ENCODE results near the gene PDE4D. TPM values are rescaled to one million over a fixed set of nuclear protein-coding genes. Genes with fewer than 3 reads are reported as not detected.

PDE4D gene
- total RNA-seq, 1 donor from 2014 or later, result 34.5 TPM

GRCh38 chr5:59367791-59368394 lies 525.6 kb downstream of the PDE4D start:
- H3K27ac ChIP-seq (replicated peaks), result no peak overlapping the region
- intact Hi-C loops (cut with micrococcal nuclease), result loop anchor here (5.0 to 10.0 kb wide), 2 partner anchors 143 to 181 kb away; no protein-coding TSS in a partner anchor
- H3K4me3 ChIP-seq, result no peak overlapping the region
- DNase-seq, result peak; percentile 26
- peaks cover under 1% of the 10 kb centered on the region for H3K9me3 ChIP-seq (replicated peaks)
- H3K4me1 ChIP-seq, result peaks cover 9% of the 10 kb centered on the region
- TF ChIP-seq, protein P1, sequence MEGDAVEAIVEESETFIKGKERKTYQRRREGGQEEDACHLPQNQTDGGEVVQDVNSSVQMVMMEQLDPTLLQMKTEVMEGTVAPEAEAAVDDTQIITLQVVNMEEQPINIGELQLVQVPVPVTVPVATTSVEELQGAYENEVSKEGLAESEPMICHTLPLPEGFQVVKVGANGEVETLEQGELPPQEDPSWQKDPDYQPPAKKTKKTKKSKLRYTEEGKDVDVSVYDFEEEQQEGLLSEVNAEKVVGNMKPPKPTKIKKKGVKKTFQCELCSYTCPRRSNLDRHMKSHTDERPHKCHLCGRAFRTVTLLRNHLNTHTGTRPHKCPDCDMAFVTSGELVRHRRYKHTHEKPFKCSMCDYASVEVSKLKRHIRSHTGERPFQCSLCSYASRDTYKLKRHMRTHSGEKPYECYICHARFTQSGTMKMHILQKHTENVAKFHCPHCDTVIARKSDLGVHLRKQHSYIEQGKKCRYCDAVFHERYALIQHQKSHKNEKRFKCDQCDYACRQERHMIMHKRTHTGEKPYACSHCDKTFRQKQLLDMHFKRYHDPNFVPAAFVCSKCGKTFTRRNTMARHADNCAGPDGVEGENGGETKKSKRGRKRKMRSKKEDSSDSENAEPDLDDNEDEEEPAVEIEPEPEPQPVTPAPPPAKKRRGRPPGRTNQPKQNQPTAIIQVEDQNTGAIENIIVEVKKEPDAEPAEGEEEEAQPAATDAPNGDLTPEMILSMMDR (IDR thresholded peaks at IDR 0.05; ENCODE audit: borderline replicate concordance), result peak; percentile 86
- H3K36me3 ChIP-seq, result no peaks in the 10 kb centered on the region
- no peaks in the 10 kb centered on the region for H3K27me3 ChIP-seq (ENCODE audit: low read depth)

DNA sequence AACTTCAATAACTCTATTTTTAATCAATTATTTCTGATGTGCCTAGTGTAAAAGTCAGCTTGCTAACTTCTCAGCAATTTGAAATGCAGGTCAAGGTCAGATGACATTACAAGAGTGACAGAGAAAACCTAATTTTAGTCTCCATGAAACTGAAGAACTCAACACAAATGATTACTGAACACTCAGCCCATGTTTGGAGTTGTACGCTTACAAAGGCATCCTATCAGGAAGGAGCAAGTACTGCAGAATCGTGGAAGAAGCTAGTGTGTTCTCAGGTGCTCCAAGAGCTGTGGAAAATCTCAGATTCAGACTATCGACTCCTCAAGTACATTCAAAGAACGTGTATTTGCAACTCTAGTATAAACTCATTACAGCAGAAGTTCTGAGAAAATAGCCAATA lies 526.7 kb downstream of the PDE4D start:
- Histone ChIP-seq H3K9me3 (replicated peaks) (no peaks in the 10 kb centered on the region), H3K36me3 (no peaks in the 10 kb centered on the region), H3K4me3 (no peak overlapping the region), H3K27me3 (ENCODE audit: low read depth) (no peaks in the 10 kb centered on the region), H3K27ac (replicated peaks) (no peak overlapping the region), H3K4me1 (peaks cover 9% of the 10 kb centered on the region)
- DNase-seq, result no peak
- TF ChIP-seq, protein P1 (IDR thresholded peaks at IDR 0.05; ENCODE audit: borderline replicate concordance), result no peak
- intact Hi-C loops (cut with micrococcal nuclease), result loop anchor here (5.0 to 10.0 kb wide), 2 partner anchors 142 to 179 kb away; no protein-coding TSS in a partner anchor

DNA sequence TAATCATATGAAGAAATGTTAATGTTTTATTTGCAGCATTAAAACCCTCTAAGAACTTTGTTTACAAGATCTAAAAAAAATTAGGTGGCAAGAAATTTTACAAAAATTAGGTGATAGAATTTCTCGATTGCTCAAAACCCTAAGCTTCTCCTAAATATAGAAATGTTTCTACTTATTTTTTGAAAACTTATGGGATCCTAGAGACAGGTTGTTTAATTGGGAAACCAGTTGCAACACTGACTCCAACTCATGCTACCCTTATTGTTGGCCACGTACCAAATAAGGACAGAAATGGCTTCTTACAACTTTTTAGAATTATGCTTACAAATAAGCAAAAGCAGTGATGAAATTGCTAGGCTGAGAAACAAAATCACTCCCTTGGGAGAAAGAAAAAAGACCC lies 531.1 kb downstream of the PDE4D start:
- Histone ChIP-seq H3K4me1 (peaks cover 21% of the 10 kb centered on the region), H3K27ac (replicated peaks) (no peak overlapping the region), H3K27me3 (ENCODE audit: low read depth) (no peaks in the 10 kb centered on the region), H3K9me3 (replicated peaks) (no peaks in the 10 kb centered on the region), H3K4me3 (no peak overlapping the region), H3K36me3 (no peaks in the 10 kb centered on the region)
- DNase-seq, result no peak
- TF ChIP-seq, protein P1 (IDR thresholded peaks at IDR 0.05; ENCODE audit: borderline replicate concordance), result no peak
- intact Hi-C loops (cut with micrococcal nuclease), result loop anchor here (10.0 kb wide), 1 partner anchor 138 kb away; no protein-coding TSS in a partner anchor

DNA sequence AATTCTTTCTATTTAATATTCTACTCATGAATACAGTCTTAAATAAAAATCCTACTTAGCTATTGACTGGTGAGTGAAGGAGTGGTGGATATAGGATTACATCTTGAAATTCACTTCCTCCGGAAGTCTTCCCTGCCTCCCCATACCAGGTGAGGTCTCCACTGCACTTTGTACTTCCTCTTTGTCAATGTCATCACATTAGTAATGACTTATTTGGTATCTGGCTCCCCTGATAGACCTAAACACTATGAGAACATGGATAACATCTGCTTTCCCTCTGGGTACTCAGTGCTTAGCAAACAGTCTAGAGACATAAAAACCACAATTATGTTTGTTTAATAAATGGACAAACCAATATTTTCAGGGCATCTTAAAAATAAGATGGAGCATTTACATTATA lies 532.1 kb downstream of the PDE4D start:
- DNase-seq, result no peak
- H3K27me3 ChIP-seq (ENCODE audit: low read depth), result no peaks in the 10 kb centered on the region
- H3K4me1 ChIP-seq, result peaks cover 29% of the 10 kb centered on the region
- no peaks in the 10 kb centered on the region for H3K9me3 ChIP-seq (replicated peaks)
- H3K4me3 ChIP-seq, result no peak overlapping the region
- intact Hi-C loops (cut with micrococcal nuclease), result loop anchor here (10.0 kb wide), 1 partner anchor 137 kb away; no protein-coding TSS in a partner anchor
- H3K27ac ChIP-seq (replicated peaks), result no peak overlapping the region
- no peaks in the 10 kb centered on the region for H3K36me3 ChIP-seq
- TF ChIP-seq, protein P1 (IDR thresholded peaks at IDR 0.05; ENCODE audit: borderline replicate concordance), result no peak

GRCh38 chr5:59360130-59360555 lies 533.4 kb downstream of the PDE4D start:
- DNase-seq, result no peak

More at GRCh38 chr5:59360130-59360555, 533.4 kb downstream of the PDE4D start:
- Histone ChIP-seq H3K9me3 (replicated peaks) (no peaks in the 10 kb centered on the region), H3K27me3 (ENCODE audit: low read depth) (no peaks in the 10 kb centered on the region), H3K27ac (replicated peaks) (peak overlapping the region; percentile 29), H3K4me3 (peak overlapping the region; percentile 29), H3K36me3 (no peaks in the 10 kb centered on the region), H3K4me1 (peaks cover 32% of the 10 kb centered on the region)
- intact Hi-C loops (cut with micrococcal nuclease), result loop anchor here (10.0 kb wide), 1 partner anchor 135 kb away; no protein-coding TSS in a partner anchor
- TF ChIP-seq, protein P1 (IDR thresholded peaks at IDR 0.05; ENCODE audit: borderline replicate concordance), result no peak

All from left ventricle myocardium inferior (tissue), 1 donor.